Putamen (tissue), 1 donor: Measurements from ENCODE around the gene SLC7A4.
"Not testable (repeated sequence)": the region's sequence is repeated elsewhere in the genome, so short reads cannot be mapped to it uniquely, and the experiment has no call there.

Experiments used
- DNase-seq: peaks from one replicate; pipeline ENCODE4 v3.0.0-alpha.2; 2016; ENCODE audit warnings: low spot score

Gene SLC7A4

GRCh38 chr22:21020802-21021429 is 11.4 kb downstream of the SLC7A4 start:
- DNase-seq, result no peak

- DNase-seq, result no peak
These were observed 14.0 kb downstream of the SLC7A4 start for GRCh38 chr22:21018314-21018713.

DNA sequence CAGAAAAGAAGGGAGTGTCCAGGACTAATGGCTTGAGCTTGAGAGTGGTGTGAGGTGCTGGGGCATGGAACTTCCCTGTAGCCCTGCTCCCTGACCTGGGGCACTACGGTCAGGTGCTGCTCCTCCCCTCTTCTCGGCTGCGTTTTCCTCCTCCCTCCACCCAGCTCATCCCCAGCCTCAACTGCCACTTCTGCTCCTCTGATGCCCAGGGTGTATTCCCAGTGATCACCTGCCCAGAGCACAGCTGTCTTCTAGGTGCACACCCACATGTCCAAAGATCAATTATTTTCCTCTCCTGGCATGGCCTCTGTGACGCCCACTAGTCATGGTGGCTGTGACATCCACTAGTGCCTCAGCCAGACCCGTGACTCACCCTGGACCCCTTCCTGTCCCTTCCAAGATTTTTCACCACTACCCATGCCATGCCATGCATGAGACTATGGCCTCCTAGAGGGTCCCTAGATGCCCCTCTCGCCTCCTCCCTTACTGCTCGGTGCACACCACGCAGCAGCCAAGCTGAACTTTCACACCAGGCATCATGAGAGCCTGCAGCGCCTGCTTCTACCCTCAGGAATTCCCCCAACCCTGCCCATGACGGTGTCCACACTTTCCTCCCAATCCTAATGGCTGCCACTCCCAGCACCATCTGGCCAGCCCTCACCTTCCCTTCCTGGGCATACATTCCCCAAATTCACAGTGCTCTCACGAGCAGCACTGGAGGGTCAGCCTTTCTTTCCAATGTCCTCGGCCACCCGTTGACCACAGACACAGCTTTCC is 15.5 kb downstream of the SLC7A4 start:
- no peak for DNase-seq

DNA sequence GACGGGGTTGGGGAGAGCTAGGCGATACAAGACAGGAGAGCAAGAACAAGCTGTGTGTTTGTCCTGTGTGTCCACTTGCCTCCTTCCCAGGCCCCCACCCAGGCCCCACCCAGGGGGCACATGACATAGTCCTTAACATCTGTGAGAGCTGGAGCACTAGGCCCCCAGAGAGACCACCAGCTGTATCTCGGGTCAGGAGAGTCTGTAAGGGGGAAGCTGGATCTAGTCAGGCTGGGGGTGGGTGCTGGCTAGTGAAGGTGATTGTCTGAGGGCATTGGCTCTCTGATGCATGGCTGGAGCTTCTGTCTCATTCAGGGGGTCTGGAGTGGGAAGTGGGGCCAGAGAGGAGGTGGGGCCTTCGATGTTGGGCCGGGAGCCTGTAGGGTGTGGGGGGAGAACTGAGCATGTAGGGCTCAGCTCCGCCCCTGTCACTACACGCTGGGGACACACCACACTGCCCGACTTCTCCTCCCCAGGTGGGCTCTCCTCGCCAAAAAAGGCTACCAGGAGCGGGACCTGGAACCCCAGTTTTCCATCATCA is 16.8 kb downstream of the SLC7A4 start:
- no peak for DNase-seq

DNA sequence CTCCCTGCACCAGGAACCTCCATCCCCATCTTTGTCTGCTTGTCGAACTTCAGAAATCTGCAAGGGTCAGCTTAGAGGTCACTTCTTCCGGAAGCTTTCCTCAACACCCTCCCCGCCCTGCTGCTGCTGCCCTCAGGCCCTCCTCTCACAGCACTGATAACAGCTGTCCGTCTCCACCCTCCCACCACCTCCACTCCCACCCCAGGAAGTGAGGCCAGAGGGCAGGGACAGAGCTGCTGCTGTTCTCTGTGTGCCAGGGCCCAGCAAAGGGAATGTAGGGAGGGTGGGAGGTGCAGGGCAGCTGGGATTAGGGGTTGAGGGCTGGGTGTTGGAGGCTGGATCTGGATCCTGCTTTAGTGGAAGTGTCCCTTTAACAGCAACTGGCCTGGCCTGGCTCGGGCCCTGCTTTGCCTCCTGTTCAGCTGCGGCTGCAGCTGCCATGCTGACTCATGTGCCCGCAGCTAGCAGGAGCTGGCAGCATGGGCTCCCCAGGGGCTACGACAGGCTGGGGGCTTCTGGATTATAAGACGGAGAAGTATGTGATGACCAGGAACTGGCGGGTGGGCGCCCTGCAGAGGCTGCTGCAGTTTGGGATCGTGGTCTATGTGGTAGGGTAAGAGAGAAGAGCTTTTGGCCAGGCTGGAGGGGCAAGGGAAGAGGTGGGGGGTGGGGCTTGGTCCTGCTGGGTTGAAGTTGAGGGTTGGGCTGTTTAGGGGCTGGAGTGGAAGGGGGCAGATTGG is 17.5 kb downstream of the SLC7A4 start, which contains the start of gene P2RX6:
TSS of gene P2RX6 (plus strand) at position 440 of the 740 bp plus-strand sequence. CDS start at position 450, 10 bp downstream.
- DNase-seq, result peak; percentile 22

DNA sequence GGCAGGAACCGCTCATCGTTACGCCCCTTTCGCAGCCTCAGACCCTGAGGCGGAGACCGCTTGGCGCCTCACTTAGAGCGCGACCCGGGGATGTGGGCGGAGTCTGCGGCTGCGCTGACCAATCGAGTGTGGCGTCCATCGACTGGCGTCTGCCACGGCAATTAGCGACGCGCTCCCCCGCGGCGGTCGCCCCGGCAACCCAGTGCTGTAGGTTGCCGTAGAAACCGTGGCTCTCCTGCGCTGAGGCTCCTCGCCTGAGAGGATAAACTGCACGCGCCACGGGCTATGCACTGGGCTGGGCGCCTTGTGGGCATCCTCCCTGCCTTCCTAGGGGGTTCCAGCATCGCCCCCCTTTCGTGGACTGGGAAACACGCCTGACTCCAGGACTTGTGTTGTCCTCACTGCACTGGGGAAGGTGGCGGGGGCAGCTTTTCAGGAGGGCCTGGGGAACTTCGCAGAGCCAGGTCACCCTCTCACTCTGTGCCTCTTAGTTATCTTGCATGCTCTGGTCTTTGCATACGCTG is 18.1 kb downstream of the SLC7A4 start:
- peak; percentile 79 for DNase-seq

GRCh38 chr22:21013657-21014201 is 18.6 kb downstream of the SLC7A4 start:
- no peak for DNase-seq

DNA sequence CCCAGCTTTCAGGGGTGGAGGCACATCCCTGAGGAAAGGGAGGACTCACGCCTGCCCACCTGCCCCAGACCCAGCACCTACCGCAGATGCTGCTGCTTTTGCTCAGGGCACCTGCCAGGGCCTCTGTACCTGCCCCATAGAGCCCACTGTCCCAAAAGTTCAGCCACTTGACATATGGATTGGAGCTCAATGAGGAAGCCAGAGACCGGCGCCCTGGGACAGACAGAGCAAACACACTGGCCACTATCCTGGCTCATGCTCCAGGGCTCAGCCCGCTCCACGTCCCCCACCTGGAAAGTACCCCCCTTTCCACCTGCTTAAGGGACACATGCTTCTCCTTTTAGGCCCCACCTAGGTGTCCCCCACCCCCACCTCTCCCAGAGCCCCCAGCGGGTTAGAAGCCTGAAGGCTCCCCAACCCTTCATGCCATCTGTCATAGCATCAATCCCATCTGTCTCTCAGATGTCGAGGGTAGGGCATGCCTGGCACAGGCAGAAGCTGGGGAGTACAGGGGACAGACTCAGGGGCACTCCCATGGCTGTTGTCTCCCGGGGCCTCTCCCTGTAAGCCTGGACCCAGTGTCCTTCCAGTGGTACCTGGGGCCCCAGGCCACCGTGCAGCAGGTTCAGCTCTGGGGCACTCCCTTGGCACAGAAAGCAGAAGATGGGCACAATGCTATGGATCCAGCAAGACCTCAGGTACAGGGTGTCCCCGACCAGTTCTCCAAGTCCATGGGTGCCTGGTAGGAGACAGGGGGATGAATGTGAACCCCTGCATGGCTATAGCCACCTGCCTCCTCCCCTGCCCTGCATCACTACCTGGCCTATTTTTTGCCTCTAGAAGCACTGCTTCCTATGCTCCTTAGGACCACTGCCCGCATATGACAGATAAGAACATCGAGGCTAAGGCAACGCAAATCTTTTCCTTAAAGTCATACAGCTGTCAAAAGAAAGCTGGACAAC is 19.6 kb downstream of the SLC7A4 start:
- no peak for DNase-seq

DNA sequence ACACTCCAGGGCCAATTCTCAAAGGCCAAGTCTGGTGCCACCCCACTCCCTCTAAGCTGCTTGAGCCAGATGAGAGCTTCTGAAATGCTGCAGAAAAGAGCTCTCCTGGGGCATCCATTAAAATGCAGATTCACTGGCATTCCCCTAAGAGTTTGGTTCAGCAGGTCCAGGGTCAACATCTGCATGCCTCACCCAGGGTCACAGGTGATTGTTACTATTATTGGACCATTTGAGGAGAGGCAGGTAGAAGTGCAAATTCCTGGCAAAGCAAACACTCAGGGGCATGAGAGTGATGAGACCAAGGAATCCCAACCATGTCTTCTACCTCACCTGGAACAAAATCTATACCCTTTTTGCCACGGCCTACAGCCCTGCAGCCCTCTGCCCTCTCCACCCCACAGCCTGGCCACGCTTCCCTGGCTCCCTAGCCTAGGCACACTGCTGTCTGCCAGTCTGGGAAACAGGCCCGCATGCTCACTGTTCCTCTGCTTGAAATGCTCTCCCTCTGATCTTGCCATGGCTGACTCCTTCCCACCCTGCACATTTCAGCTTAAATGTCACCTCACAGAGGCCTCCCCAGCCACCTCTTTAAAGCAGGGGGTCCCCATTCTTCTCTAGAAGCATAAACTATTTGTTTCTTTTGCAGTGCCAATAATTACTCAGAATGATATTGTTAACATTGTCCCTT is 21.8 kb downstream of the SLC7A4 start:
- no peak for DNase-seq

- no peak for DNase-seq
These were observed 22.5 kb downstream of the SLC7A4 start for GRCh38 chr22:21009638-21010425.

GRCh38 chr22:21009208-21009607 is 23.2 kb downstream of the SLC7A4 start:
- DNase-seq, result not testable (repeated sequence)

DNA sequence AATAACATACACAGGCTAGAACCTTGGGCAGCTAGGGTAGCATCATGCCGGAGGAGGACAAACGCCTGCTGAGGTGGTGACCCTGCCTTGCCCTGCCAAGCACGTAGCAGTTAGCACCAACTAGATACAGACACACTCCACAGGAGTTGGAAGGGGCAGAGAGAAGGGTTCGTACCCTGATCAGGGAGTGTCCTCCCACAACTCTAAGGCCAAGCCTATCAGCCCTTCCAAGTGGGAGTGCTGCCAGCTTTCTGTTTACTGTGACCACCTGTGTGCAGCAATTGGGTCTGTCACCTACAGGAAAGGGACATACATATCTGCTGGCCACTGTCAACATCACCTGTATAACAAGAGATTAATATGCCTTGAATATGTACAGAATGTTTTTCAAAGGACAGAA is 28.6 kb downstream of the SLC7A4 start:
- DNase-seq, result no peak

DNA sequence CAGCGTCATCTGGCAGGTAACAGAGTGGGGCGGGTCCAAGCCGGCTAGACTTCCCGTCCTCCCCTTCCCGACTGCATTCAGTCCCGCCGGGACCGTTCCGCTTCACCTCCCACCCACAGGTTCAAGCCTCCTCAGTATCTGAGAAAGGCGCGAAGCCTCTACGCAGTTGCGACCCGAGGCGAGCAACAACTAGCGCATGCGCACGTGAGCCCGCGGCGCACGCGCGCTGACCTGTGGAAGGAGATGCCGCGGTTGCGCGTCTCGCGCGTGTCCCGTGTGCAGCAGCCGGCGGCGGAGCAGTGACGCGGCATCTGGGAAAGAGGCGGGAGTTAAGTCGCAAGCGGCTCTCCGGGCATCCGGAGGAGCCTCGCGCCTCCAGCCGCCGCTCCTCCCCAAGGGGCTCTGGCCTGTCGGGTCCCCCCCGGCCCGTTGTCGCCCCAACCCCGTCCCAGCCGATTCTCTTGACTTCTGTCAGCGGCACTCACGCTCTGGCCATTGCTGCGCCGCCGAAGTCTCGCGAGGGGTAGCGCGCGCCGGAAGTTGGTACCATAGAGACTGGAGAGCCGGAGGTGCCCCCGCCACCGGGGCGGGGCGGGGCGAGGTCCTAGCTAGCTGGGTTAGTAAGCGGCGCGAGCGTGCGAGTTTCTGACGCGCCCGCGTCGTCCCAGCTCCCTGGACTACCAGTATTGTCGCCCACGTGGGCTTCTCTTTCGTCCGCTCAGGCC is 30.6 kb downstream of the SLC7A4 start, which contains the start of gene THAP7:
TSS of gene THAP7 (minus strand) at position 518 of the 725 bp plus-strand sequence. CDS start at position 311, 207 bp downstream.
- DNase-seq, result peak; percentile 96

DNA sequence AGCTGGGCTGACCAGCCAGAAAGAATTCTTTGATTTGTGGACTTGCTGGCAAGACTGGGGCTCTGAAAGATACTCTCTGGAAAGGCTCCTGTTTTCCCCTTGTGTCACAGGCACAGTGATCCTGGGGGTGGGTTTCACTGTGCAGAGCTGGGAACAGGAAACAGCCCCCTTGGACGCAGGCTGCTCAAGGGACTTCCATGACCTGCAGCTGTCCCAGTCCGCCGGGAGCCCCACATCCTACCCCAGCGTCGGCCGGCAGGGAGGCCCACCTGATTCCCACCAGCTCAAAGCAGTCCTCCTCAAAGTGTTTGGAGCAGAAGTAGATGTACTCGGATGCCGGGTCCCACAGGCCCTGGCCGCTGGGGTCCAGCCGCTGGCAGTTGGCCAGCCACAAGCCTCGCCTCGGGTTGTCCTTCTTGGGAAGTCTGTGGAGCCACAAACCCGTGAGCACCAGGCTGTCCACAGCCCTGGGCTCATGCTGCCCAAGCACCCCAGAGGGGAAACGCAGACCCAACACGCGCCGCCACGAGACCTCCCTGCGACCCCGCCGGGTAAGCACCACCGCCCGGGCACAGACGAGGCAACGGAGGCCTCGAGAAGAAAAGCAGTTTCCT is 31.3 kb downstream of the SLC7A4 start:
- DNase-seq, result no peak

DNA sequence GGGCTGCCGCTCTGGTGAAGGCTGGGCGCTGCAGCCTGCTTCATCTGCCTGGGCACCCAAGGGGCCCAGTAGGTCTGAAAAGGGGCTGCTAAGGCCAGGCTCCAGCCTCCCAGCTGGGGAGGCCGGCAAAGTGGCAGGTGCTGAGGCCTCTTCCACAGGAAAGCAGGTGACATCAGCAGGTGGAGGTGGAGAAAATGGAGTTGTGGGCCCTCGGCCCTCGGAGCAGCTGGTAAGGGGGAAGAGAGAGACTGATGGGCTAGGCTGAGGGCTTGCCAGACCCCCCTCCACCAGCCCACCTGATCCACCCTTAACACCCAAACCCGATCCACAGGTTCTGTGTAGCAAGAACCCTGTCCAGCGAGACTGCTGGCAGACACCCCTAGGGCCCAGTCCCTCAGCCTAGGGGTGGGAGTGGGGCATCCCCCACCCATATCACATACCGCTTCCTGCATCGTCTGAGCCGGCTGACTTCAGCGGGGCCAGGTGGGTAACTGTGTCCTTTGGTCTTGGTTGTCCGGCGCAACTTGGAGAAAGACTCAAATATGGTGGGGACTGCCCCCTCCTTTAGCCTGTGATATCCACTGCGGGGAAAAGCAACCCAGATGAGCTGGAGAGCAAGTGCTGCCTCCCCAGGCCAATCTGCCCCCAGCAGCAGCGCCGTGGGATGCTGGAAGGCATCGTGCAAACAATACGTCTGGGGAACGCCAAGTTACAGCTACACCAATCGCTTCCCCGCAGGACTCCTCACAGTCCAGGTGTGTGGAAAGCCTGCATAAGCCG is 32.0 kb downstream of the SLC7A4 start:
- DNase-seq, result no peak

DNA sequence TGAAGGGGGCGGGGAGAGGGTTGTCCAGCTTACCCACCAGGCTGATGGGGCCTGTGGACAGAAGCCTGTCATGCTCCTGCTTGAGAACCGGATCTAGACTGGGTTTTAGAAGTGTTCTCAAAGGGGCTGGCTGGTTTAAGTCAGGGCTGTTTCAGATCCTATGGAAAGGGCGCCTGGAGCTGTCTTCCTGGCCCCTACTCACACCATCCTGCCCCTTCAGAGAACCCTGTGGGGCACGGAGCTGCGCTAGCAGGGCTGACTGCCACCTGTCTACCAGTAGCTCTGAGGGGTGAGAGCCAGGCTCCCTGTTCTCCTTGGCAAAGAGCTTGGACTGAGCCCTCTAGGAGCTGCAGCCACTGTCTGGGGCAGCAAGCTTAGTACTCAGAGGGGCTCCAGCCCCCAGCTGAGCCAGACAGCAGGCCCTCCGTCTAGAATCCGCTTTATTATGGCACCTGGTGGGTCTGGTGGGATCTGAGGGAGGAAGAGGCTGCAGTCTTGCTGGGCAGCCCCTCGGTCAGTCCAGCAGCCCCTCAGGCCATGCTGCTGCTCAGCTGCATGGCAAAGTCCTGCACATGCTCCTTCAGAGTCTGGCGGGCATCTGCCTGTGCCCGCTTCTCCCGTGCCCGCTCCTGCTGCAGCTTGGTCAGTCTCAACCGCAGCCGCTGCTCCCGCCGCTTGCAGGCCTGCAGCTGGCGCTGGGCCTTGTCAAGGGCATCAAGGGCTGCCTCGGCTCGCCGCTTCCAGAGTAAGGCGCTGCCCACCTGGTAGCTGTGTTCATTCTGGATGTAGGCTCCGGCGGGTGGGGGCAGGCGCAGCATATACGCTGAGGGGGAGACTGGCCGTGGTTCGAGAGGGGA is 32.8 kb downstream of the SLC7A4 start:
- no peak for DNase-seq
